ENCODE measurements around the gene PTH2. TPM values are rescaled to one million over a fixed set of nuclear protein-coding genes. Genes with fewer than 3 reads are reported as not detected.

Gene PTH2
- polyA plus RNA-seq, 3 donors, result not detected

DNA sequence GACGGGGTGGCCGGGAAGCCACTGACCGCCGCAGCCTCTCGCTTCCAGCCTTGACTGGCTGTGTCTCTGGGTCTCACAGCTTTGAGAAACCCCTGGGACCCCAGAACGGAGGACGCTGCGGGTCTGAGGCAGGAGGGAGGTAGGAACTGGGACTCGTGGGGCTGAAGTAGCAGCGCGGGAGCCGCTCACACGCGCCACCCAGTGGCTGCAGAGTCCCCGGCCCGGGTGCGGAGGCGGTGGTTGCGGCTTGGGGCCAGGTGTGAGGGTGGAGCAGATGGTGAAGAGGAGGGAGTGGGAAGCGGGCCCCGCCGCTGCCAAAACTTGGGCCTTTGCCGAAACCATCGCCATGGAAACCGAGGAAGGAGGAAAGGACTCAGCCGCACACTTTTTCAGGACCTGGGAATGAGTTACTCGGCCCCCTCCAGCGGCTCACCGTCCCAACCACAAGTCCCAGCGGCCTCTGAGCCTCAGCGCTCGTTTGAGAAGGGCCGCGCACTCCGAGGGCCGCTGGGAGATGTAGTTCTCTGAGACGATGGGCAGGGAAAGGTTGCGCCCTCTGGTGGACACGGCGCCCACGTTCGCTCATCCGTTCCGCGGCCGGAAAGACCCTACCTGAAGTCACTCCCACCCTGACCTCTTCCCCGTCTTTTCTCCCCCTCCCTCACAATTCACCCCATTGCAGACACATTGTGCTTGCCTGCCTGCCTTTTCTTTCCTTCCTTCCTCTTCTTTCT lies 20.3 kb upstream of the PTH2 start:
- H3K9me3 ChIP-seq (replicated peaks in 1 of 2; ENCODE audit: control insufficient read depth in 1 of 2, insufficient read depth in 1 of 2, low read length in 2 of 2), result peaks cover 0 to 17% of the 10 kb centered on the region in 2 donors
- H3K36me3 ChIP-seq (replicated peaks in 1 of 2; ENCODE audit: control insufficient read depth in 1 of 2, insufficient read depth in 2 of 2, low read length in 2 of 2), result peaks cover 17 to 23% of the 10 kb centered on the region in 2 donors
- H3K27me3 Mint-ChIP-seq (ENCODE audit: low read depth in 3 of 3), result peaks cover 37 to 44% (median 40%) of the 10 kb centered on the region in 3 donors
- TF ChIP-seq, protein P1, sequence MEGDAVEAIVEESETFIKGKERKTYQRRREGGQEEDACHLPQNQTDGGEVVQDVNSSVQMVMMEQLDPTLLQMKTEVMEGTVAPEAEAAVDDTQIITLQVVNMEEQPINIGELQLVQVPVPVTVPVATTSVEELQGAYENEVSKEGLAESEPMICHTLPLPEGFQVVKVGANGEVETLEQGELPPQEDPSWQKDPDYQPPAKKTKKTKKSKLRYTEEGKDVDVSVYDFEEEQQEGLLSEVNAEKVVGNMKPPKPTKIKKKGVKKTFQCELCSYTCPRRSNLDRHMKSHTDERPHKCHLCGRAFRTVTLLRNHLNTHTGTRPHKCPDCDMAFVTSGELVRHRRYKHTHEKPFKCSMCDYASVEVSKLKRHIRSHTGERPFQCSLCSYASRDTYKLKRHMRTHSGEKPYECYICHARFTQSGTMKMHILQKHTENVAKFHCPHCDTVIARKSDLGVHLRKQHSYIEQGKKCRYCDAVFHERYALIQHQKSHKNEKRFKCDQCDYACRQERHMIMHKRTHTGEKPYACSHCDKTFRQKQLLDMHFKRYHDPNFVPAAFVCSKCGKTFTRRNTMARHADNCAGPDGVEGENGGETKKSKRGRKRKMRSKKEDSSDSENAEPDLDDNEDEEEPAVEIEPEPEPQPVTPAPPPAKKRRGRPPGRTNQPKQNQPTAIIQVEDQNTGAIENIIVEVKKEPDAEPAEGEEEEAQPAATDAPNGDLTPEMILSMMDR (IDR thresholded peaks at IDR 0.05), result peak; percentile 85
- intact Hi-C loops (cut with micrococcal nuclease), result loop anchor here (1.0 to 5.0 kb wide), 2 partner anchors 51 kb away; no protein-coding TSS in a partner anchor
- H3K4me3 Mint-ChIP-seq, result peak overlapping the region; percentile 80 to 83
- peaks cover 0 to 25% (median 14%) of the 10 kb centered on the region in 7 donors for H3K9me3 Mint-ChIP-seq
- H3K36me3 Mint-ChIP-seq, result peaks cover 33 to 35% of the 10 kb centered on the region in 2 donors
- no peaks in the 10 kb centered on the region for H3K79me2 ChIP-seq (ENCODE audit: insufficient read depth, low read length)
- H2AFZ ChIP-seq (ENCODE audit: insufficient read depth, low read depth, low read length, poor library complexity, severe bottlenecking), result peak overlapping the region; percentile 99
- peak; percentile 86 to 89 (median 88) for DNase-seq
- H3K4me1 Mint-ChIP-seq, result peaks cover 50% of the 10 kb centered on the region
- no peak overlapping the region for H3K27ac ChIP-seq (ENCODE audit: low read depth in 1 of 2, low read length in 2 of 2)
- peaks cover 36 to 39% of the 10 kb centered on the region in 2 donors for H3K27me3 ChIP-seq (ENCODE audit: control insufficient read depth in 2 of 2, insufficient read depth in 2 of 2, low read length in 2 of 2)
- H3K4me3 ChIP-seq (replicated peaks in 1 of 3; ENCODE audit: low read depth in 2 of 3, low read length in 3 of 3), result peak overlapping the region; percentile 45 to 95 (median 65)
- no peaks in the 10 kb centered on the region for H4K20me1 ChIP-seq (ENCODE audit: insufficient read depth, low read length)
- H3K27ac Mint-ChIP-seq, result peak overlapping the region in 4 of 7 donors; percentile 56 to 74 (median 66)
- under 1% methylated on average over 43 of the region's 47 CpGs for WGBS (ENCODE audit: insufficient coverage)
- H3K4me2 ChIP-seq (replicated peaks; ENCODE audit: extremely low read depth, low read length, poor library complexity, severe bottlenecking), result peak overlapping the region; percentile 100
- peaks cover 37 to 46% of the 10 kb centered on the region in 2 donors for H3K4me1 ChIP-seq (ENCODE audit: control insufficient read depth in 1 of 2, insufficient read depth in 2 of 2, low read length in 2 of 2)
- H3K9ac ChIP-seq (ENCODE audit: insufficient read depth, low read length, poor library complexity, severe bottlenecking), result peak overlapping the region; percentile 53

DNA sequence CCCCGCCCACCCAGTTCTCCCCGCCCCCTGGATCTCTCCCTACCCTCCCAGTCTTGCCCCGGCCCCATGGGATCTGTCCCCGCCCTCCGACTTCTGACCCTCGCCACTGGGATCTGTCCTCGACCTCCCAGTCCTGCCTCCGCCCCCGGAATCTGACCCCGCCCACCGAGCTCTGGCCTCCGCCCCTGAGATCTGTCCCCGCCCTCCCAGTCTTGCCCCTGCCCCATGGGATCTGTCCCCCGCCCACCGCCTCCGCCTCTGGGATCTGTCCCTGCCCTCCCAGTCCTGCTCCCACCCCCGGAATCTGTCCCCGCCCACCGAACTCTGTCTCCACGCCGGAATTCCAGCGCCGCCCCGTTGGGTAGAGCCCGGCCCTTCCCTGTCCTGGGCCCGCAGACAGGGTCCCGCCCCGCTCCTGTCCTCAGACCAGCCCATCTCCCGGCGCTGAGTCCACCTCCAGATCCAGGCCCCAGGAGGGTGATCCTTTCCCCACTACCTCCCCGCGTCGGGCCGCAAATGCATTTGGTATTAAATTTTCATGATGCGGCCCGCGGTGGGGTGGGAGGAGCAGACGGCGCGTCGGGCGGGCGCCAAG lies 19.6 kb upstream of the PTH2 start:
- Histone ChIP-seq H4K20me1 (ENCODE audit: insufficient read depth, low read length) (no peaks in the 10 kb centered on the region), H3K9me3 (replicated peaks in 1 of 2; ENCODE audit: control insufficient read depth in 1 of 2, insufficient read depth in 1 of 2, low read length in 2 of 2) (peaks cover 0 to 17% of the 10 kb centered on the region in 2 donors), H3K4me3 (replicated peaks in 1 of 3; ENCODE audit: low read depth in 2 of 3, low read length in 3 of 3) (peak overlapping the region; percentile 45 to 95 (median 65)), H3K36me3 (replicated peaks in 1 of 2; ENCODE audit: control insufficient read depth in 1 of 2, insufficient read depth in 2 of 2, low read length in 2 of 2) (peaks cover 12 to 16% of the 10 kb centered on the region in 2 donors), H2AFZ (ENCODE audit: insufficient read depth, low read depth, low read length, poor library complexity, severe bottlenecking) (peak overlapping the region; percentile 99), H3K27ac (ENCODE audit: low read depth in 1 of 2, low read length in 2 of 2) (no peak overlapping the region), H3K9ac (ENCODE audit: insufficient read depth, low read length, poor library complexity, severe bottlenecking) (peak overlapping the region; percentile 53), H3K27me3 (ENCODE audit: control insufficient read depth in 2 of 2, insufficient read depth in 2 of 2, low read length in 2 of 2) (peaks cover 43 to 46% of the 10 kb centered on the region in 2 donors), H3K4me2 (replicated peaks; ENCODE audit: extremely low read depth, low read length, poor library complexity, severe bottlenecking) (peak overlapping the region; percentile 100), H3K4me1 (ENCODE audit: control insufficient read depth in 1 of 2, insufficient read depth in 2 of 2, low read length in 2 of 2) (peaks cover 37 to 46% of the 10 kb centered on the region in 2 donors), H3K79me2 (ENCODE audit: insufficient read depth, low read length) (no peaks in the 10 kb centered on the region)
- 0% methylated on average over 34 of the region's 43 CpGs for WGBS (ENCODE audit: insufficient coverage)
- TF ChIP-seq, protein P1 (IDR thresholded peaks at IDR 0.05), result no peak
- intact Hi-C loops (cut with micrococcal nuclease), result loop anchor here (1.0 to 5.0 kb wide), 2 partner anchors 51 kb away; no protein-coding TSS in a partner anchor
- Mint-ChIP-seq H3K4me1 (peaks cover 46% of the 10 kb centered on the region), H3K9me3 (peaks cover 0 to 25% (median 15%) of the 10 kb centered on the region in 7 donors), H3K36me3 (peaks cover 28% of the 10 kb centered on the region in 2 donors), H3K27ac (peak overlapping the region in 3 of 7 donors; percentile 56 to 74 (median 68)), H3K4me3 (peak overlapping the region; percentile 80 to 83), H3K27me3 (ENCODE audit: low read depth in 3 of 3) (peaks cover 44 to 50% (median 47%) of the 10 kb centered on the region in 3 donors)
- DNase-seq, result peak in 2 of 3 donors; percentile 16 to 28
